WTC11 (cell line): ENCODE results near the gene PKIG.

Source experiments
- CDX4 ChIP-seq: fragments of 250-450 bp; sonication (Bioruptor Pico); IDR thresholded peaks from 2 replicates; pipeline ENCODE4 v1.9.0; 2021; ENCODE audit warnings: moderate library complexity, mild to moderate bottlenecking, inconsistent platforms, borderline replicate concordance
- CTCF ChIP-seq: fragments of 200-600 bp; IDR thresholded peaks from 2 replicates; pipeline ENCODE4 v1.8.0; 2022; ENCODE audit warnings: antibody characterized with exemption
- IRF2 ChIP-seq: sonication (generic); formaldehyde crosslinking; IDR thresholded peaks from 2 replicates; pipeline ENCODE4 v1.8.0; 2022; ENCODE audit warnings: low read depth, missing genetic modification reagents, borderline replicate concordance
- NFATC4 ChIP-seq: fragments of 250-450 bp; sonication (Bioruptor Pico); IDR thresholded peaks from 2 replicates; pipeline ENCODE4 v1.9.0; 2021; ENCODE audit warnings: mild to moderate bottlenecking

DNA sequence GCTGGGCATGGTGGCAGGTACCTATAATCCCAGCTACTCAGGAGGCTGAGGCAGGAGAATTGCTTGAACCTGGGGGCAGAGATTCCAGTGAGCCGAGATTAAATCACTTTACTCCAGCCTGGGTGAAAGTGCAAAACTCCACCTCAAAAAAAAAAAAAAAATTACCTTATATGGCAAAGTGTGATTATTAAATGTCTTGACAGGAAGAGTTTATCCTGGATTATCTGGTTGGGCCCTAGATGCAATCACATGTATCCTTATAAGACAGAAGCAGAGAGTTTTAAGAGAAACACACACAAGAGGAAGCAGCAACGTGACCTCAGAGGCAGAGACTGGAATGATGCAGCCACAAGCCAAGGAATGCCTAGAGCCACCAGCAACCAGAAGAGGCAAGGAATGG lies 58.1 kb downstream of the PKIG start:
- TF ChIP-seq CTCF: no peak
- no peak for TF ChIP-seq CDX4 (CRISPR knock-in tag)
- no peak for TF ChIP-seq IRF2 (CRISPR knock-in tag)
- TF ChIP-seq NFATC4: no peak
